ENCODE data around the gene TCF23. TPM values are rescaled to one million over a fixed set of nuclear protein-coding genes. Genes with fewer than 3 reads are reported as not detected.
A peak's percentile ranks its signal among the peaks of the same experiment; 100 is the strongest.
"Not testable (repeated sequence)": the region's sequence is repeated elsewhere in the genome, so short reads cannot be mapped to it uniquely, and the experiment has no call there.

Gene TCF23
- total RNA-seq, 2 donors from 2014 or later: not detected

DNA sequence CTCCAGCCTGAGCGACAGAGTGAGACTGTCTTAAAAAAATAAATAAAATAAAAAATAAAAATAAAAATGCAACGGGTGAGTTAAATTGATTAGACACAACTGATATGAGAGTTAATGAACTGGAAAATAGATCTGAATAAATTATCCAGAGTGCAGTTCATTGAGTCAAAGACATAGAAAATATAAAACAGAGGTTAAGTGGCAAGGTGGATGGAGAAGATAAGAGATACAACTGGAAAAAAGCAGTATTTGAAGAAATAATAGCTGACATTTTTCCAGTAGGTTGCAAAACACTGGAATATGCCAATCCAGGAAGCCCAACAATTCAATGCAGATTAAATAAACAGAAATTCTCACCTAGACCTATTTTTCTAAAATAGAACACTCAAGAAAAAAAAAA, 40.6 kb upstream of the TCF23 start:
- Histone ChIP-seq H3K4me1 (ENCODE audit: control insufficient read depth in 1 of 2, low read depth in 2 of 2) (no peaks in the 10 kb centered on the region), H3K9me3 (no peaks in the 10 kb centered on the region), H3K27ac (no peak overlapping the region), H3K27me3 (replicated peaks; ENCODE audit: insufficient read depth) (no peaks in the 10 kb centered on the region), H3K36me3 (no peaks in the 10 kb centered on the region), H3K4me3 (no peak overlapping the region)
- ATAC-seq (ENCODE audit: insufficient number of reproducible peaks, low FRiP score, low read depth): no peak
- DNase-seq (ENCODE audit: low spot score): no peak
- TF ChIP-seq, protein P1, sequence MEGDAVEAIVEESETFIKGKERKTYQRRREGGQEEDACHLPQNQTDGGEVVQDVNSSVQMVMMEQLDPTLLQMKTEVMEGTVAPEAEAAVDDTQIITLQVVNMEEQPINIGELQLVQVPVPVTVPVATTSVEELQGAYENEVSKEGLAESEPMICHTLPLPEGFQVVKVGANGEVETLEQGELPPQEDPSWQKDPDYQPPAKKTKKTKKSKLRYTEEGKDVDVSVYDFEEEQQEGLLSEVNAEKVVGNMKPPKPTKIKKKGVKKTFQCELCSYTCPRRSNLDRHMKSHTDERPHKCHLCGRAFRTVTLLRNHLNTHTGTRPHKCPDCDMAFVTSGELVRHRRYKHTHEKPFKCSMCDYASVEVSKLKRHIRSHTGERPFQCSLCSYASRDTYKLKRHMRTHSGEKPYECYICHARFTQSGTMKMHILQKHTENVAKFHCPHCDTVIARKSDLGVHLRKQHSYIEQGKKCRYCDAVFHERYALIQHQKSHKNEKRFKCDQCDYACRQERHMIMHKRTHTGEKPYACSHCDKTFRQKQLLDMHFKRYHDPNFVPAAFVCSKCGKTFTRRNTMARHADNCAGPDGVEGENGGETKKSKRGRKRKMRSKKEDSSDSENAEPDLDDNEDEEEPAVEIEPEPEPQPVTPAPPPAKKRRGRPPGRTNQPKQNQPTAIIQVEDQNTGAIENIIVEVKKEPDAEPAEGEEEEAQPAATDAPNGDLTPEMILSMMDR (IDR thresholded peaks at IDR 0.05): no peak

- Histone ChIP-seq H3K27ac (no peak overlapping the region), H3K4me1 (ENCODE audit: control insufficient read depth in 1 of 2, low read depth in 2 of 2) (no peaks in the 10 kb centered on the region), H3K4me3 (no peak overlapping the region), H3K27me3 (replicated peaks; ENCODE audit: insufficient read depth) (no peaks in the 10 kb centered on the region), H3K9me3 (no peaks in the 10 kb centered on the region), H3K36me3 (no peaks in the 10 kb centered on the region)
- DNase-seq (ENCODE audit: low spot score): no peak
- no peak for ATAC-seq (ENCODE audit: insufficient number of reproducible peaks, low FRiP score, low read depth)
- TF ChIP-seq, protein P1 (IDR thresholded peaks at IDR 0.05): no peak
These were observed 39.7 kb upstream of the TCF23 start for GRCh38 chr2:27109083-27109482.

DNA sequence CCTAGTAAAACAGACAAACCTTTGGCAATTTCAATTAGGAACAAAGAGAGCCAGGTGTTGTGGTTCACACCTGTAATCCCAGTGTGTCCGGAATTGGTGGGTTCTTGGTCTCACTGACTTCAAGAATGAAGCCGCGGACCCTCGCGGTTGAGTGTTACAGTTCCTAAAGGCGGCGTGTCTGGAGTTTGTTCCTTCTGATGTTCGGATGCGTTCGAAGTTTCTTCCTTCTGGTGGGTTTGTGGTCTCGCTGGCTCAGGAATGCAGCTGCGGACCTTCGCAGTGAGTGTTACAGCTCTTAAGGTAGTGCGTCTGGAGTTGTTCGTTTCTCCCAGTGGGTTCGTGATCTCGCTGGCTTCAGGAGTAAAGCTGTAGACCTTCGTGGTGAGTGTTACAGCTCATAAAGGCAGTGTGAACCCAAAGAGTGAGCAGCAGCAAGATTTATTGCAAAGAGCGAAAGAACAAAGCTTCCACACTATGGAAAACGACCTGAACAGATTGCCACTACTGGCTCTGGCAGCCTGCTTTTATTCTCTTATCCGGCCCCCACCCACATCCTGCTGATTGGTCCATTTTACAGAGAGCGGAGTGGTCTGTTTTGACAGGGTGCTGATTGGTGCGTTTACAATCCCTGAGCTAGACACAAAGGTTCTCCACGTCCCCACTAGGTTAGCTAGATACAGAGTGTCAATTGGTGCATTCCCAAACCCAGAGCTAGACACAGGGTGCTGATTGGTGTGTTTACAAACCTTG, 38.0 kb upstream of the TCF23 start:
- DNase-seq (ENCODE audit: low spot score); H3K4me3 ChIP-seq; ATAC-seq (ENCODE audit: insufficient number of reproducible peaks, low FRiP score, low read depth); H3K4me1 ChIP-seq (ENCODE audit: control insufficient read depth in 1 of 2, low read depth in 2 of 2); H3K9me3 ChIP-seq; H3K27me3 ChIP-seq (replicated peaks; ENCODE audit: insufficient read depth); H3K36me3 ChIP-seq; H3K27ac ChIP-seq: not testable (repeated sequence)

DNA sequence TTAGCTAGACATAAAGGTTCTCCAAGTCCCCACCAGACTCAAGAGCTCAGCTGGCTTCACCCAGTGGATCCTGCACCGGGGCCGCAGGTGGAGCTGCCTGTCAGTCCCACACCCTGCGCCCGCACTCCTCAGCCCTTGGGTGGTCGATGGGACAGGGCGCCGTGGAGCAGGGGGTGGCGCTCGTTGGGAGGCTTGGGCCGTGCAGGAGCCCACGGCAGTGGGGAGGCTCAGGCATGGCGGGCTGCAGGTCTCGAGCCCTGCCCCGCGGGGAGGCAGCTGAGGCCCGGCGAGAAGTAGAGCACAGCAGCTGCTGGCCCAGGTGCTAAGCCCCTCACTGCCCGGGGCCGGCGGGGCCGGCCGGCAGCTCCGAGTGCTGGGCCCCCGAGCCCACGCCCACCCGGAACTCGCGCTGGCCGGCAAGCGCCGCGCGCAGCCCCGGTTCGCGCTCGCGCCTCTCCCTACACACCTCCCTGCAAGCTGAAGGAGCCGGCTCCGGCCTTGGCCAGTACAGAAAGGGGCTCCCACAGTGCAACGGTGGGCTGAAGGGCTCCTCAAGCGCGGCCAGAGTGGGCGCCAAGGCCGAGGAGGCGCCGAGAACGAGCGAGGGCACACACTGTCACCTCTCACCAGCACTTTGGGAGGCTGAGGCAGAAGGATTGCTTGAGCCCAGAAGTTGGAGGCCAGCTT, 37.3 kb upstream of the TCF23 start:
- not testable (repeated sequence) for H3K27ac ChIP-seq; H3K4me1 ChIP-seq (ENCODE audit: control insufficient read depth in 1 of 2, low read depth in 2 of 2); DNase-seq (ENCODE audit: low spot score); ATAC-seq (ENCODE audit: insufficient number of reproducible peaks, low FRiP score, low read depth); H3K9me3 ChIP-seq; H3K27me3 ChIP-seq (replicated peaks; ENCODE audit: insufficient read depth); H3K36me3 ChIP-seq; H3K4me3 ChIP-seq

DNA sequence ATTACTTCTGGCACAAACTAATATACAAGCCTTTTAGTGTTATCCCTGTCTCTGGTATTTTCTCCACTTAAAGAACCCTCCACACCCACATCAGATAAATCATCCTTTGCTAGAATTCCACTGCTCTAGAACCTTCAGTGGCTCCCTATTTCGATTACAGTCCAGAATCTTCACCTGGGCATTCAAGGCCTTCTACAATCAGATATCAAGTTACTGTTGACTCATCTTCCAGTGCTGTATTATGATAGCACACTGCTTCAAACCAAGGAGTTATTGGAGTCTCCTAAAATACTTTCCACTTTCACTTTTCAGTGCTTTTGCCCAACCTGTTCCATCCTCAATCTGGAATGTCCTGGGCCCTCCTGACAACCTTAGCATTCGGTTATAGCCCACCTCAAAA, 33.3 kb upstream of the TCF23 start:
- no peak overlapping the region for H3K4me3 ChIP-seq
- TF ChIP-seq, protein P1 (IDR thresholded peaks at IDR 0.05): no peak
- peaks cover 6 to 15% of the 10 kb centered on the region in 2 donors for H3K4me1 ChIP-seq (ENCODE audit: control insufficient read depth in 1 of 2, low read depth in 2 of 2)
- H3K9me3 ChIP-seq: no peaks in the 10 kb centered on the region
- ATAC-seq (ENCODE audit: insufficient number of reproducible peaks, low FRiP score, low read depth) (no peak), DNase-seq (ENCODE audit: low spot score) (no peak)
- H3K27ac ChIP-seq: no peak overlapping the region
- no peaks in the 10 kb centered on the region for H3K27me3 ChIP-seq (replicated peaks; ENCODE audit: insufficient read depth)
- H3K36me3 ChIP-seq: no peaks in the 10 kb centered on the region

- Histone ChIP-seq H3K27me3 (replicated peaks; ENCODE audit: insufficient read depth) (no peaks in the 10 kb centered on the region), H3K4me1 (ENCODE audit: control insufficient read depth in 1 of 2, low read depth in 2 of 2) (peaks cover 7 to 15% of the 10 kb centered on the region in 2 donors), H3K36me3 (no peaks in the 10 kb centered on the region), H3K9me3 (no peaks in the 10 kb centered on the region), H3K4me3 (peak overlapping the region; percentile 68), H3K27ac (no peak overlapping the region)
- no peak for ATAC-seq (ENCODE audit: insufficient number of reproducible peaks, low FRiP score, low read depth)
- TF ChIP-seq, protein P1 (IDR thresholded peaks at IDR 0.05): no peak
- no peak for DNase-seq (ENCODE audit: low spot score)
These were observed 30.7 kb upstream of the TCF23 start for GRCh38 chr2:27117995-27118524.

All from thoracic aorta (tissue), 2 donors.